Common myeloid progenitor, CD34-positive (primary cell): ENCODE data around the gene RAC2.
"Not testable (repeated sequence)": the region's sequence is repeated elsewhere in the genome, so short reads cannot be mapped to it uniquely, and the experiment has no call there.

Experiments
- CTCF ChIA-PET: fragments of 350-600 bp; sonication (Branson Sonifier 250); formaldehyde crosslinking; loops from one replicate; lab custom pipeline; 2021; ENCODE audit warnings: antibody characterized with exemption; lab: Charles Lee
- POLR2A ChIA-PET: fragments of 350-600 bp; sonication (Branson Sonifier 250); formaldehyde crosslinking; loops from one replicate; lab custom pipeline; 2021; ENCODE audit warnings: antibody characterized with exemption; lab: Charles Lee
- DNase-seq, 3 donors: peaks; one replicate each; pipeline versions ENCODE4 v3.0.0 to v3.0.0-alpha.2; 2013
- H3K27ac ChIP-seq, 2 experiments: 1 replicate in 1 of 2; 2 replicates in 1 of 2; pipeline ENCODE4 v1.7.0; 2013; ENCODE audit warnings: inconsistent platforms in 2 of 2, low read length in 2 of 2, mild to moderate bottlenecking in 2 of 2, low read depth in 1 of 2, moderate library complexity in 1 of 2; ENCODE audit not compliant: severe bottlenecking in 2 of 2, insufficient read depth in 1 of 2, poor library complexity in 1 of 2
- H3K27me3 ChIP-seq, 5 experiments: replicated peaks in 2 of 5; 1 replicate in 3 of 5; 2 replicates in 2 of 5; pipeline versions ENCODE4 v1.6.1 to v1.7.0; 2013; ENCODE audit warnings: low read length in 4 of 5, mild to moderate bottlenecking in 2 of 5, moderate library complexity in 2 of 5, inconsistent platforms in 1 of 5; ENCODE audit not compliant: insufficient read depth in 5 of 5, control insufficient read depth in 4 of 5
- H3K36me3 ChIP-seq, 4 experiments: 1 replicate in 2 of 4; 2 replicates in 2 of 4; pipeline versions ENCODE4 v1.6.1 to v1.7.0; 2013; ENCODE audit warnings: low read length in 3 of 4, control low read depth in 1 of 4, mild to moderate bottlenecking in 1 of 4; ENCODE audit not compliant: control insufficient read depth in 4 of 4, insufficient read depth in 4 of 4
- H3K4me1 ChIP-seq, 4 experiments: 1 replicate in 3 of 4; 2 replicates in 1 of 4; pipeline versions ENCODE4 v1.6.1 to v1.7.1; 2013; ENCODE audit warnings: low read length in 3 of 4, mild to moderate bottlenecking in 3 of 4, control low read depth in 1 of 4, inconsistent platforms in 1 of 4, moderate library complexity in 1 of 4; ENCODE audit not compliant: control insufficient read depth in 4 of 4, insufficient read depth in 4 of 4; ENCODE audit errors: control extremely low read depth in 1 of 4
- H3K4me3 ChIP-seq, 7 experiments: 1 replicate in 4 of 7; 2 replicates in 3 of 7; pipeline versions ENCODE4 v1.5.1 to v1.7.0; 2013; ENCODE audit warnings: mild to moderate bottlenecking in 7 of 7, low read length in 6 of 7, moderate library complexity in 6 of 7, inconsistent platforms in 2 of 7, low read depth in 2 of 7, control low read depth in 1 of 7; ENCODE audit not compliant: insufficient read depth in 4 of 7, control insufficient read depth in 1 of 7; ENCODE audit errors: extremely low read depth in 1 of 7
- H3K9me3 ChIP-seq, 5 experiments: 1 replicate in 4 of 5; 2 replicates in 1 of 5; pipeline versions ENCODE4 v1.6.1 to v1.7.1; 2013; ENCODE audit warnings: low read length in 4 of 5, mild to moderate bottlenecking in 2 of 5, inconsistent platforms in 1 of 5, low read depth in 1 of 5, moderate library complexity in 1 of 5; ENCODE audit not compliant: control insufficient read depth in 4 of 5, insufficient read depth in 2 of 5; ENCODE audit errors: control extremely low read depth in 1 of 5
- WGBS: methylation state at CpG from one replicate; pipeline ENCODE4 v1.1.5; 2013; ENCODE audit not compliant: insufficient coverage; 5-methylcytosine and 5-hydroxymethylcytosine counted together

The RAC2 gene

DNA sequence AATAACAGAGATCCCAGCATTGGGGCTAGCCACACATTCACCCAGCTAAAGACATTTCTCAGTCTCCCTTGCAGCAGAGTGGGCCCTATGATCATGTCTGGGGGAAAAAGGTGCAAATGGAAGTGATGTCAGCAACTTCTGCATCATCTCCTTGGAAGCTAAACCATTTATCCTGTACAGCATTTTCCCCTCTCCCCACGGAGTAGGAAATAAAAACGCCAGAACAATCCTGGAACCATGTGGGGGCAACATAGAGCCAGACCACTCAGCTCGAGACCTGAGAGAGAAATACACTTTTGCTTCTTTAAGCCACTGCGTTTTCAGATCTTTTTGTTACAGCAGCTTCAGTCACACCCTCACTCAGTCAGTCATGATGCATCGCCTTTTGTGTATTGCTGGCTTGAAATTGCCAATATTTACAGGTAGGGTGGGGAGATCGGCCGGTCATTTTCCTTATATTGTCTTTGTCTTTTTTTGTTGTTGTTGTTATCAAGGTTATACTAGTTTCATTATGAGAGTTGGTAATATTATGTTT, 9.1 kb upstream of the RAC2 start:
- peaks cover 2 to 14% (median 5%) of the 10 kb centered on the region in 4 experiments for H3K4me1 ChIP-seq
- DNase-seq, result peak in 1 of 3 donors; percentile 23
- ChIA-PET CTCF (interaction anchor here (0.5 to 1.7 kb wide), 4 partner anchors 9 to 37 kb away, joined by 3 to 7 read pairs (median 4); partner anchors contain the start of gene RAC2), POLR2A (no interaction called here)
- no peak overlapping the region for H3K4me3 ChIP-seq
- H3K27me3 ChIP-seq, result no peaks in the 10 kb centered on the region
- 29% methylated on average over 4 of the region's 7 CpGs for WGBS
- no peak overlapping the region for H3K27ac ChIP-seq
- H3K36me3 ChIP-seq, result no peaks in the 10 kb centered on the region
- no peaks in the 10 kb centered on the region for H3K9me3 ChIP-seq

DNA sequence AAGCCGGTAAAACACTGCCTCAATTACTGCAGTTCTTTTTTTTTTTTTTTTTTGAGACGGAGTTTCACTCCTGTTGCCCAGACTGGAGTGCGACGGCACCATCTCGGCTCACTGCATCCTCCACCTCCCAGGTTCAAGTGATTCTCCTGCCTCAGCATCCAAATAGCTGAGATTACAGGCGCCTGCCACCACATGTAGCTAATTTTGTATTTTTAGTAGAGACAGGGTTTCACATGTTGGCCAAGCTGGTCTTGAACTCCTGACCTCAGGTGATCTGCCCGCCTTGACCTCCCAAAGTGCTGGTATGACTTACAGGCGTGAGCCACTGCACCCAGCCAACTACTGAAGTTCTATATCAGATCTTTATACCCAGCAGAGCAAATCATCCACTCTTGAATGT, 7.8 kb upstream of the RAC2 start:
- H3K36me3 ChIP-seq, POLR2A ChIA-PET, H3K4me3 ChIP-seq, DNase-seq, H3K9me3 ChIP-seq, H3K27me3 ChIP-seq, H3K27ac ChIP-seq: not testable (repeated sequence)
- CTCF ChIA-PET, result interaction anchor here (0.6 to 3.0 kb wide), 5 partner anchors 8 to 339 kb away, joined by 3 to 18 read pairs (median 4); no protein-coding TSS in a partner anchor
- WGBS, result 96% methylated on average over 3 of the region's 8 CpGs
- peaks cover 2 to 14% (median 5%) of the 10 kb centered on the region in 4 experiments for H3K4me1 ChIP-seq

DNA sequence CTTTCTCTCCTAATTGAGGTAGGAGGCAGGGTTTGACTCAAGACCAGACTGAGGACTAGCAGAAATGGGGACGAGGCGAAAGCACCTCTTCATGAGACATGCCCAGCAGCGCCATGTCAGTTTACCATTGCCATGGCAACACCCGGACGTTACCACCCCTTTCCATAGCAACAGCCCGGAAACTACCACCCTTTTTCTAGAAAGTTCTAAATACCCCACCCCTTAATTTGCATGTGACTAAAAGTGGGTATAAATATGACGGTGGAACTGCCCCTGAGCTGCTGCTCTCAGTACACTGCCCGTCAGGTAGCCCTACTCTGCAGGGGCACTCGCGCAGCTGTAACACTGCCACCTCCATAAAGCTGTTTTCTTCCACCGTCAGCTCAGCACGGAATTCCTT, 5.9 kb upstream of the RAC2 start:
- H3K27me3 ChIP-seq, result no peaks in the 10 kb centered on the region
- POLR2A ChIA-PET, result no interaction called here
- H3K9me3 ChIP-seq, result no peaks in the 10 kb centered on the region
- no peaks in the 10 kb centered on the region for H3K36me3 ChIP-seq
- DNase-seq, result no peak
- H3K4me1 ChIP-seq, result peaks cover 6 to 20% (median 13%) of the 10 kb centered on the region in 4 experiments
- CTCF ChIA-PET, result interaction anchor here (1.6 to 3.0 kb wide), 2 partner anchors 10 to 11 kb away, joined by 3 to 18 read pairs; no protein-coding TSS in a partner anchor
- 98% methylated on average over 8 of the region's 12 CpGs for WGBS
- no peak overlapping the region for H3K27ac ChIP-seq
- no peak overlapping the region for H3K4me3 ChIP-seq

DNA sequence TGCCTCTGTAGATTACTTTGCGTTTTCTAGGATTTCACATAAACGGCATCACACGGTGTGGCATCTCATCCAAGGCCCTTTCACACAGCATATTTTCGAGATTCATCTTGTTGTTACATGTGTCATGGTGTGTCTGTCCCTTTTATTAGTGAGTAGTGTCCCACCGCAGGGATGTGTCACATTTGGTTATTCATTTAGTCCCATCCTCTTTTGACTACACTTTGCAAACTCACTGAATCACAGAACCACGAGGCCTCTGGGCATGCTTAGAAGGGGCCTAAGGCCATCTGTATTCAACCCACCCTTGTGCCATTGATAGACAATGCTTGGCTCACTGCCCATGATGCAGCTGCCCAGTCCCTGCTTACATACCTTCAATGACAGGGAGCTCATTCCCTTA, 4.2 kb upstream of the RAC2 start:
- Histone ChIP-seq H3K4me3 (no peak overlapping the region), H3K9me3 (no peaks in the 10 kb centered on the region), H3K27ac (no peak overlapping the region), H3K36me3 (no peaks in the 10 kb centered on the region), H3K27me3 (no peaks in the 10 kb centered on the region), H3K4me1 (peaks cover 6 to 30% (median 27%) of the 10 kb centered on the region in 4 experiments)
- no peak for DNase-seq
- CTCF ChIA-PET, result interaction anchor here (1.9 kb wide), 1 partner anchor 11 kb away, joined by 12 read pairs; no protein-coding TSS in a partner anchor
- 84% methylated on average over 3 of the region's 6 CpGs for WGBS
- POLR2A ChIA-PET, result no interaction called here

DNA sequence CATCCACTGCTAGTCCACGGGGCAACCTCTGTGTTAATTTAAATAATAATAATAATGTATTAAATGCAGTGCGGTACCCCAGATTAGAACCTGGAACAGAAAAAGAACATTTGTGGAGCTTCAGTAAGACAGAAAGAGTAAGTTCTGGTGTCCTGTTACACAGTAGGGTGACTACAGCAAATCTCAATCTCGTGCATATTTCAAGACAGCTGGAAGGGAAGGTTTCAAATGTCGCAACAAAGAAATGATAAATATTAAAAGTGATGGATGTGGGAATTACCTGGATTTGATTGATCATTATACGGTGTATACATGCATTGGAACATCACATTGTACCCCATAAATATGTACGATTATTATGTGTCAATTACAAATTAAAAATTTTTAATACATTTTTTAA, 1.7 kb upstream of the RAC2 start:
- WGBS, result 14% methylated on average over 1 of the region's 6 CpGs
- peaks cover 6 to 52% (median 48%) of the 10 kb centered on the region in 4 experiments for H3K4me1 ChIP-seq
- no peak for DNase-seq
- CTCF ChIA-PET, result interaction anchor here (1.3 to 11.2 kb wide), 8 partner anchors 15 to 241 kb away, joined by 3 to 157 read pairs (median 6); partner anchors contain the start of gene MFNG
- POLR2A ChIA-PET, result interaction anchor here (1.1 to 1.4 kb wide), 2 partner anchors 14 to 23 kb away, joined by 3 to 4 read pairs; no protein-coding TSS in a partner anchor
- peak overlapping the region in 4 of 7 experiments; percentile 16 to 99 (median 32) for H3K4me3 ChIP-seq
- H3K9me3 ChIP-seq, result no peaks in the 10 kb centered on the region
- peaks cover 0 to 15% (median 6%) of the 10 kb centered on the region in 4 experiments for H3K36me3 ChIP-seq
- no peaks in the 10 kb centered on the region for H3K27me3 ChIP-seq
- H3K27ac ChIP-seq, result peak overlapping the region in 1 of 2 experiments; percentile 37

DNA sequence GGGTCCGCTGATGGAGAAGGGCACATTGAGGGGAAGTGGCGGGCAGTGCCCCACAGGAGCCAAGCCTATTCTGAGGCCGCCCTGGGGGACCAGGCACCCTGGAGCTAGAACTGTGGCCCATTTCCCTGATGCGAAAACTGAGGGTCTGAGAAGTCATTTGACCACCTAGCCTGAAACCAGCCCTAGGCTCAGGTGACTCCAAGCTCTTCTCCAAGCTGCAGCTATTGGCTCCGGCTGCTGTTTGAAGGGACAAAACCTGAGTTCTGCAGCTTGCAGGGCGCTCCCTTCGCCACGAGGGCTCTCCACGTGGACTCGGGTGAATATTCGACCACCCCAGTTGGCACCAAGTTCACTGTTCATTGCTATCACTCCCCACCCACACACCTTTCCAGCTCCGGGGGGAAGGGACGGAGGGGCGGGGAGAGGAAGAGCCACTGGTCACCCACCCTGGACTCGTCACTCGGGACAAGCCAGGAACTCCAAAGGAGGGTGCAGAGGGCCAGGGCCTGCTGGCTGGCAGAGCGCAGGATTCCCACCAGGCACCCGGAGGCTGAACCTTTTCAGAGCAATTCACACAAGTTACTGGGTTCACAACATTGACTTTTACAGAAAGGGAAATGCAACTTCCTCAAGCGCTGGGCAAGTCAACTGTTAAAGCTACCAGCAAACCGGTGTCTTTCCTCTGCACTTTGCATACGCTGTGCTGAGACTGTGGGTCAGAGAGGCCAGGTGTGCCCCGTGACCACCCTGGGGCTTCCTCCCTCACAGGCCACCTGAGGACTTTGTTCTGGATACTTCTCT, 1.1 kb upstream of the RAC2 start:
- peak in 2 of 3 donors; percentile 51 to 66 for DNase-seq
- Histone ChIP-seq H3K27me3 (no peaks in the 10 kb centered on the region), H3K36me3 (peaks cover 0 to 21% (median 12%) of the 10 kb centered on the region in 4 experiments), H3K9me3 (no peaks in the 10 kb centered on the region), H3K4me1 (peaks cover 6 to 58% (median 51%) of the 10 kb centered on the region in 4 experiments), H3K4me3 (peak overlapping the region in 4 of 7 experiments; percentile 80 to 99 (median 94)), H3K27ac (peak overlapping the region; percentile 40 to 89)
- ChIA-PET POLR2A (interaction anchor here (1.4 to 1.8 kb wide), 2 partner anchors 14 to 37 kb away, joined by 4 to 5 read pairs; partner anchors contain the start of gene CYTH4), CTCF (interaction anchor here (0.6 to 11.2 kb wide), 12 partner anchors 8 to 660 kb away, joined by 3 to 157 read pairs (median 6); partner anchors contain the start of gene MFNG)
- WGBS, result 28% methylated on average over 15 of the region's 22 CpGs
